DMS153 (cell line): ENCODE measurements around the gene ZNF664.
A peak's percentile ranks its signal among the peaks of the same experiment; 100 is the strongest.

Source experiments
- DNase-seq: peaks from one replicate; lab custom pipeline; 2025; lab: John Stamatoyannopoulos, UW

The ZNF664 gene

DNA sequence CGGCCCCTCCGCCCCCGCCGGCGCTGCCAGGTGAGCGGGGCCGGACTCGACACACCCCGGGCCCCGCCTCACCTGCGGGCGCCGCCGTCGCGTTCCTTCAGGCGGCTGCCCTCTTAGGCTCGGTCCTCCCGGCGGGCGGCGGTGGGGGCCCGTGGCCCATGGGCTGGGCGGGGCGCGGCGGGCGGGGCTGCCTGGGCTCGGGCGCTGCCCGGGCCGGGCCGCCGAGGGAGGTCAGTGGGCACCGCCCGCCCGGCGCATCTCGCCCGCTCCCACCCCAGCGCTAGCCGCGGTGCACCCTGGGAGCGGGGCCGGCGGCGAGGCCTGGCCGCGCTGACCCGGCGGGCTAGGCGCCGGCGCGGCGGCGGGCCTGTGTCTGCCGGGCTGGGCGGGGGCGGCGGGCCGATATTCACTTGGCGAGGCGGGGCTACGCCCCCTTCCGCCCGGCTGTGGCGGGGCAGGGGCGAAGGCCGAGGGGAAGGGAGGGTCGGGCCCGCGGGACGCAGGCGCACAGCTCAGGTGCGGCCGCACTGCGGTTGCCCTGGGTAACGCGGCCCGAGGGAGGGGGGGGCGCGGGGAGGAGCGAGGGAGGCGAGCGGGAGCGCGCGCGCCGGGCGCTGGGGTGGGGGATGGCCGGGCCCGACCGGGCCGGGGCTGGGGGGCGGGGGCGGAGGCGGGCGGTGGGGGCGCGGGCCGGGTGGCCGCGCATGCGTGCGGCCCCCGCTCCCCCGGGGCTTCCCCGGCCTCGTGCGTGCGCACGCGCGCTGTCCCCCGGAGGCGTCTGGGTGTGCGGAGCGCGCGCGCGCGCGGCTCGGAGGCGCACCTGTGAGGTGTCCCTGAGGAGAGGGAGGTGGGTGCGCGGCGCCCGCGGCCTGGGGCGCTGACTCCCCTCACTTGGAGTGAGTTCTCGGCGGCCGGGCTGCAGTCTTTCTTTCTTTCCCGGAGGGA lies at the start of gene ZNF664, which contains the start of gene CCDC92:
ZNF664 (plus strand) TSS at position 759 of the 945 bp plus-strand sequence. CDS start 38,930 bp downstream, outside the sequence.
CCDC92 (minus strand) TSS at position 375 of the 945 bp plus-strand sequence. CDS start 28,526 bp downstream, outside the sequence.
- DNase-seq: peak; percentile 86

DNA sequence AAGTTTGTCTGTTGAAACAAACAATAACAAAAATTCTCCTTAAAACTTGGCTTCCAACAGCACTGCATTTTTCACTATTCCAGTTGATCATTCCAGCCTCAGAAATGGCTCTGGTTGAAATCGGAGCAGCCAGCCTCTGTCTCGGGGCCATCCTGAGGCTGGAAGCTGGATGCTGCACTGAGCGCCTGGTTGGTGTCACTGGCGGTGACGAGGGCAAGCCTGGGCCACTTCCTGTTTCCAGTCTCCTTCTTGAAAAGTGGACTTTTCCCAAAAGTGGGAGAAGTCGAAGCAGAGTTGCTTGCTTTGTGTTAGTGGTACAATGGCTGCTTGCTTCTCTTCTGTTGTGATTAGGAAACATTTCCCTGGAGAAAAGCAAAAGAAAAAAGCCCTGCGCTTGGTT lies 49.1 kb upstream of the ZNF664 start:
- no peak for DNase-seq

DNA sequence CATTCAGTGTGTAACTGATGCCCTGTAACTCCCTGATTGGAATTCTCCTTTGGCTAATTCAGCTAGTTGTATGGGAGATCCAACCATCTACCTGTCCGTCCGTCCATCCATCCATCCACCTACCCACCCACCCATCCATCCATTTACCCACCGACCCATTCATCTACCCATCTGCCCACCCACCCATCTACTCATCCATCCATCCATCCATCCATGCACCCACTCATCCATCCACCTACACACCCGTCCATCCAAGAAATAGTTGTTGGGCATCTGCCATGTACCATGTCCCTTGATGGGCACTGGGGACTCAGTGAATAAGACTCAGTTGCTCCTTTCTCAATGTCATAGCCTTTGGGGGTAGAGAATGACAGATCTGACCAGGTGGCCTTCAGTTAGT lies 48.5 kb upstream of the ZNF664 start:
- no peak for DNase-seq

DNA sequence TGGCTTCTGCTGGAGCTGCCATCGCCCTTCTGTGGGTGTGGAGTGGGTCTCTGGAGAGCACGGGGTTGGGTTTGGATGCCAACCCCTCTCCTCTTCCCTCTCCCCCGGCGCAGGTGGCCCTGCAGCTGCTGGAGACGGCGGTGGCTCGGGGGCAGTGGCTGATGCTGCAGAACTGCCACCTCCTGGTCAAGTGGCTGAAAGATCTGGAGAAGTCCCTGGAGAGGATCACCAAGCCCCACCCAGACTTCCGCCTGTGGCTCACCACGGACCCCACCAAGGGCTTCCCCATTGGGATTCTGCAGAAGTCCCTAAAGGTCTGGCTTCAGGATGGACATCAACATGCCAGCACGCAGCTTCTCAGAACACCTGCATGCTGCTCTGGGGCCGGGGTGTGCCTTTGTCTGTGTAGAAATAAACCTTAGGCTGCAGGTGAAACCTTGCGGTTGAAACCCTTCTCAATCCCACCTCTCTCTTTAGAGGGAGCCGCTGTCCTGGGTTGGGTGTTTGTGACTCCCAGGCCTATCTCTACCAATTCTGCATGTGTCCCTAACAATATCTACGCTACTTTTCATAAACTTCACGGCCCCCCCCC lies 44.6 kb upstream of the ZNF664 start:
- peak; percentile 61 for DNase-seq

DNA sequence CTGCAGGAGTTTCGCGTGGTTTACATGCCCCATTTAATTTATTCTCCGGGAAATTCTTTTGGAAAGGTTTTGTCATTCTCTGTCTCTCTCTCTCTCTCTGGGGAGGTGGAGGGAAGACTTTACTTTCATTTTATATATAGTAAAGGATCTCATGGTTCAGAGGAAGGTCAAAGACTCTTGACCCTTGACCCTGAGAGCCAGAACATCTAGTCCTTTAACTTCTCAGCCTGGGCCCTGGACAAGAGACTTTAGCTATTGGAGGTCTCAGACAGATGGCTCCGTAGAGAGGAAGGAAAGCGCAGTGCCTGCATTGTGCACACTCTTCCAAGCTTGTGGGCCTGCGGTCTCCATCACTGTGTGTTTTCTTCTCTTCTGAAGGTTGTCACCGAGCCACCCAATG lies 44.1 kb upstream of the ZNF664 start:
- DNase-seq: no peak

DNA sequence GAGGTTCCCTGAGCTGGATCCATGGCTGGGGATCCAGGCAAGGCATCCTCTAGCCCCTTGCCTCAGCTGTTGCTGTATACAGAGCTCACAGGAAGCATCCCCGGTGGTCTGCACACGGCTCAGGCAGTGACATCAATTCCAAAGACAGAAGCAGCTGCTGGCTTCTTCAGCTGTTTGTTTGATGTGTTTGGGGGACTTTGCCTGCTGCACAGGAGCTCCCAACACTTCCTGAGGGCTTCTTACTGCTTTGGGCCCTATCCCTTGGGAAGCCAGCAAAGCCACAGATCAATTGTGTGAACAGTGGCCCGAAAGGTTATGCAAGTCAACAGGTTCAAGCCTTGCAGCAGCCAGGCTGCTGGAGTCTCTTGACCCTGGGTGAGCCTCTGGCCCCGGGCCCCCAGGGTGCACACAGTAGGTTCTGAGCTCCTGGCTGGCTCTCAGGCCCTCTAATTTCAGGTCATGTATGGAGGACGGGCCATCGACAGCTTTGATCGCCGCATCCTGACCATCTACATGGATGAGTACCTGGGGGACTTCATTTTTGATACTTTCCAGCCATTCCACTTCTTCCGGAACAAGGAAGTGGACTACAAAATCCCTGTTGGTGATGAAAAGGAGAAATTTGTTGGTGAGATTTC lies 43.0 kb upstream of the ZNF664 start:
- no peak for DNase-seq

DNA sequence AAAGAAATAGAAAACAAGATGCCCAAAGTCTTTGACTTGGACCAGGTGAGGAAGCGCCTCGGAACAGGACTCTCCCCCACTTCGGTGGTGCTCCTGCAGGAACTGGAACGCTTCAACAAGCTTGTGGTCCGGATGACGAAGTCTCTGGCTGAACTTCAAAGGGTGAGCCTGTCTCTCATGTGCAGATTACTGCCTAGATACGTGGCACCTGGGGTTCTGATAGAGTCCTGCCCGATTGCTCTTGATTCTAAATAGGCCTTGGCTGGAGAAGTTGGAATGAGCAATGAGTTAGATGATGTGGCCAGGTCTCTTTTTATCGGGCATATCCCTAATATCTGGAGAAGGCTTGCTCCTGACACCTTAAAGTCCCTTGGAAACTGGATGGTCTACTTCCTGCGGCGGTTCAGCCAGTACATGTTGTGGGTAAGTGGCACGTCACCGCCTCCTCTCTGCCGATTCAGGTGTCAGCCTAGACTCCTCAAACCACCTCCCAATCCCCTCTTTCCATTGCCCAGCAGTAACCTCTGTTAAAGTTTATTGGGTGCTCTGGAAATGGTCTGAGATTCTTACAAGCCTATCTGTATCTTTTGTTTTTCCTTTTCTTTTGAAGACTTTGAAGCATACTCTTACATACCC lies 41.2 kb upstream of the ZNF664 start:
- DNase-seq: no peak

DNA sequence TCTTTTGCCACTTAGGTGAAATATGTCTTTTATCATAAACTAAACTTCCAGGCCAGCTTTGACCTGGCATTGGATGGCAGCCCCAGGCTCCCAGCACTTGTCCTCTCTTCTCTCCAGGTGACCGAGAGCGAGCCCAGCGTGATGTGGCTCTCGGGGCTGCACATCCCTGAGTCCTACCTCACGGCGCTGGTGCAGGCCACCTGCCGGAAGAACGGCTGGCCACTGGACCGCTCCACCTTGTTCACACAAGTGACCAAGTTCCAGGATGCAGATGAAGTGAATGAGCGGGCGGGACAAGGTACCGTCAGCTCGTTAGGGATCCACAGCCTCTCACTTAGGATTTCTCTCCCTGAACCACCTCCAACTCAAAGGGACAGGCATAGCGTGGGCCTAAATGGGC lies 39.8 kb upstream of the ZNF664 start:
- DNase-seq: no peak

DNA sequence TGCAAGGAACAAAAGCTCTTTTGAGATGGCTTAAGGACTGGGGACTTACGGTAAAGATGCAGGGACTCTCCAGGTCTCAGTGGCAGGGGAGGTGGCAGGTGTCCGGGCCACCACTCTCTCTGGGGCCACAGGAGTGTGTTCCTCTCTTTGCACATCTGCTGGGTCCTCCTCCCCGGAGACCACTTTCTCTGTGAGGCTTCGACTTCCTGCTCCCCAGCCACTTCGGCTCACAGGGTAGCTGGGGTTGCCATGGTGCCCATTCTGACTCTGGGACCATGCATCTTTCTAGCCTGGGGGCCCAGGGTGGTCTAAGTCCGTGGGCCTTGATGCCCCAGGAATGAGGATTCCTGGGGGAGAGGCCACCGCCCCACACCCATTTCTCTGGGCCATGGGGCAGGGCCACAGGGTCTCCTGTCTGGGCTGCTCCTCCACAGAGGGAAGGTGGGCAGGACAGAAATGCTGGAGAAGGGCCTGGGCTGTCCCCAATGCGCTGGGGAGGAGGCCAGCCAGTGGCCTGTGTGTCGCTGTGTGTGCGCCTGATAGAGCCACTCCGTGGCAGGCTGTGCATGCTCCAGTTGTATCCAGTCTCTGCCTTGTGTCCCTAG lies 38.9 kb upstream of the ZNF664 start:
- DNase-seq: no peak

DNA sequence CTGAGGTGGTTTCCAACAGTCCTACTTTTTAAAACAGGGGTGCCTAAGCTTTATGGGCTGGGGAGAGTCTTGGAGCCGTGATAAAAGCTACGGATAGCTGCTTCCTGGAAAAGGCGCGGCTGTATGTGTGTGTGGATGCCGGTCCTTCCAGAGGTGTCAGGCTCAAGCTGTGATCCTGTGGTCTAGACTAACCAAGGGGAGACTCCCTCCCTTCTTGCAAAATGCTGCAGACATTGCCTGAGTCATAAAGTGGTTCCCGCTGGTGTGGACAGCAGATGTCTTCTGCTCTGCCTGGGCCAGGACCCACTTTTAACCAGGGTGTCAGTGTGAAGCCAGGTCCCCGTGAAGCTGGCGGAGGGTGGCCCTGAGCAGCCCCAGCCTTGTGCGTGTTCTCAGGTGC lies 38.2 kb upstream of the ZNF664 start:
- DNase-seq: no peak

DNA sequence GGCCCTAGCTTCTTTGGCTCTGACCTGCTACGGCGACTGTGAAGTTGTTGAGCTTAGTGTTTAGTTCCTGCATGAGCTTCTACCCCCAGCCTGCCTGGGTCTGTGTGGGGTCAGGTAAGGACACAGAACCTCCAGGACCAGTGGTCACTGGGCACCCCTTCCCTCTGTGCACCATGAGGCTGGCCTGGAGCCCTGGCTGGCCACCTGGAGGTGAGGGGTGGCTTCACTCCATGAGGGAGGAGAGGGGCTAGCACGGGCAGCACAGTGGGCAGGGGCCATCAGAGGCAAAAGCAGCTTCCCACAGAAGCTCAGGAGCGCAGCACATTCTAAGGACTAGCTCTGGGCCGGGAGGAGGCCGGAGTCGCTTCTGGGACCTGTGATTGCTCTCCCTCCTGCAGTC lies 37.1 kb upstream of the ZNF664 start:
- no peak for DNase-seq

DNA sequence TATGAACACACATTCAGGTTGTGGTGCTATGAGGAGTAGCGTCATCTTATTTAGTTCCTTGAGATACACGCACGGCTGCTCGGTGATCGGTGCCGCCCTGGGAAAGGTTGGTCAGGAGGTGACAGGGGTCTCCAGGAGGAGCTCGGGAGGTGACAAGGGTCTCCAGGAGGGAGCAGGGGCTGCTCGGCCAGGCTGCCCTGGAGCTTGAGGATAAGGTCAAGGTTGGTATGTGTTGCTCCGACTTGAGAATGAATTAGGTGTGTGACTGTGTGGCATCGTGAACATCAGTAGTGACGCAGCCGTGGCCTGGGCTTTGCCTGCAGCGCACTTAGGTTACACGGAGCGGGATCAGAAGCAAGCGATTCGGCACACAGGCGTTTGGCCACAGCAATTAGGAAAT lies 36.5 kb upstream of the ZNF664 start:
- no peak for DNase-seq

DNA sequence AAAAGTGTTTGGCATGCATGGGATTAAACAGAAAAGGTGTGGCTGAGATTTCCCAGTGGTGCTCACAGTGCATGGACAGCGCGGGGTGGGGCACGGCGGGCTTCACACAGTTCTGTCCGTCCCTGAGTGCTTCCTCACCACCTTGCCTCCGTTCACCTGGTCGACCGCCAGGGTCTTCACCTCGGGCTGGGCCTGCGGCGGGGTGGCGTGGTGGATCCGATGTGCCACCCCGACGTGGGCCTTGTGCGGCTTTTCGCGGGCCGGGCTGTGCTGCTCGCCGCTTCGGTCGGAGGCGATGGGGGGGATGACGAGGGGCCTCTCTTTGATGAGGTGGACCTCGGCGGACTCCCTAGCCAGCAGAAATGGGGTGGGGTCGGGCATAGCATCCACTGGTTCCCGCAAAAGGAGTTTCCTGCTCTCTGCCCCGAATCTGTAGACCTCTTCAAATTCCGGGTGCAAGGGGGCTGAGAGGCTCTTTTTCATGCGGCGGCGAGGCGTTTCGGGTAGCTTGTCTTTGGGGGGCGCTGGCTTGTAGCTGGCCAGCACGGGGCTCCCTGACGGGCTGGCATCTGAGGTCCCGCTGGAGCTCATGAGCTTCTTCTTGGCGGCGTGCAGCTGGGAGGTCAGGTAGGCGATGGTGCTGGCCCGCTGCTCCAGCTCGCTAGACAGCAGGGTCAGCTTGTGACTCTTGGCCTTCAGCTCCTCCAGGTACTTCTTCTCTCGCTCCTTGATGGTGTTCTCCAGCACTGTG lies 35.9 kb upstream of the ZNF664 start:
- DNase-seq: no peak

DNA sequence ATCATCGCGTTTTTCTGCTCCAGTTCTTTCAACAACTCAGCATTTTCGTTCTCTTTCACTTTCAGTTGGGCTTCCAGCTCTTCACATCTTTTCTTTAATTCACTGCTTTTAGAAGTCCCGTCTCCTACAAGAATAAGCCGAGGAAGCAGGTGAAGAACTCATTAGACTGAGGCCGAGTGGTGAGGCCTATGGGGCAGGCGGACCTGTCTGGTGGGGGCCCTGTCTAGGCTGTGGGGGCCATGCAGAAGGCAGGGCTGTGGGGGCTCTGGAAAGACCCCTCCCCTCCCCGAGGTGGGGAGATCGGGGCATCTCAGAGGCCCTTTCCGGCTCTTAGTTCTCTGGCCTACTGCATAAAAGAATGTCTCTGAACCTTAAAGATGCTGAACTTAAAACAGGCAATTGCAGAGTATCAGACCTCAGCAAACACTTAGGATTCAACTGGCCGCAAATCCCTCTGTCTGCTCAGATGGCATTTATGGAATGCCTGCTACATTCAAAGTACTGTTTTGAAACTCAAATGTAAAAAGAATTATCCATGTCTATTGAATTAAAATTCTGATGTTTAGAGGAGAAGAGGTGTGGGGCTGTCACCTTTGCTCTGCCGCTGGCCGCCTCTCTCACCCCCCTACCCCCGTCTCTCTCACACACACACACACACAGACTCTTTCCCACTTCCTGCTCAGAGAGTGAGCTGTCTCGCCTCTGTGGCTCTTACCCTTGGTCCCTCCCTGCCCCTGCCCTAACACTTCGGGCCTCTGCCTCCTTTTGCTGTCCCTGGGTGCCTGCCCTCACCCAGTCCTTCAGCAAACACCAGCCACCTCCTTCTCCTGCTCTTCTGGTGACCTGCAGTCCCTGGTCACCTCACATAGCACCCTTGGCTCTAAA lies 35.1 kb upstream of the ZNF664 start:
- DNase-seq: no peak

DNA sequence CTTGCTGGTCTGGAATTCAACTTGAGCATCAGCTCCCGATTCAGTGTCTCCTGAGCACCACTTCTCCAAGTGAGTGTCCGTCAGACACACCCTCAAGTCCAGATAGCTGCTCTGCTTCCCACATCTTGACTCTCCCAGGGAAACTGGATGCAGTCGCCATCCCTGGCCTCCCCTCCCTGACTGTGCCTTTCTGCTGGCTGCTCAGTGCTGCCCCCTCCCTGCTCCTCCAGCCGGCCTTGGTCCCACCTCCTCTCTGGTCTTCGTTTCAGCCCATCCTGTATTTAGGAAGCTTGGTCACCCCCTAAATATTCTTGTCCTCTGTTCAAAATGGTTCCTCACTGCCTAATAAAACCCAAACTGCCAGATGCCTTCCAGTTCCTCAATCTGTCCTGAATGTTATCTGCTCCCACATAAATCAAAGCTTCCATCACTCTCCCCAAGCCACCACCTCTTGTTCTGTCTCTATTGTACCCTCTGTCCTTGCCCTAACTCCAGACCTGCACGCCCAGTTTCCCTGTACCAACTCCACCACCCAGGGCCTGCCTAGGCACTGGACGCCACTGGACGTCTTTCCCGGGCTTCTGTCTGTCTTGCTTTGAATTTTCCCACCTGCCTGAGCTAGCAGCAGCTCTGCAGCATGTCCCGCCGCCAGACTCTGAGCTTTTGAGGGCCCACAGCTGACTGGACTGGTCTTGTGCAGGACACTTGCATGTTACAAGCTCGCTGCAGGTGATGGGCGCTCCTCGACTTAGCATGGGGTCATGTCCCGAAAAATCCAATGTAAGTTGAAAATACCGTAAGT lies 34.1 kb upstream of the ZNF664 start:
- no peak for DNase-seq

DNA sequence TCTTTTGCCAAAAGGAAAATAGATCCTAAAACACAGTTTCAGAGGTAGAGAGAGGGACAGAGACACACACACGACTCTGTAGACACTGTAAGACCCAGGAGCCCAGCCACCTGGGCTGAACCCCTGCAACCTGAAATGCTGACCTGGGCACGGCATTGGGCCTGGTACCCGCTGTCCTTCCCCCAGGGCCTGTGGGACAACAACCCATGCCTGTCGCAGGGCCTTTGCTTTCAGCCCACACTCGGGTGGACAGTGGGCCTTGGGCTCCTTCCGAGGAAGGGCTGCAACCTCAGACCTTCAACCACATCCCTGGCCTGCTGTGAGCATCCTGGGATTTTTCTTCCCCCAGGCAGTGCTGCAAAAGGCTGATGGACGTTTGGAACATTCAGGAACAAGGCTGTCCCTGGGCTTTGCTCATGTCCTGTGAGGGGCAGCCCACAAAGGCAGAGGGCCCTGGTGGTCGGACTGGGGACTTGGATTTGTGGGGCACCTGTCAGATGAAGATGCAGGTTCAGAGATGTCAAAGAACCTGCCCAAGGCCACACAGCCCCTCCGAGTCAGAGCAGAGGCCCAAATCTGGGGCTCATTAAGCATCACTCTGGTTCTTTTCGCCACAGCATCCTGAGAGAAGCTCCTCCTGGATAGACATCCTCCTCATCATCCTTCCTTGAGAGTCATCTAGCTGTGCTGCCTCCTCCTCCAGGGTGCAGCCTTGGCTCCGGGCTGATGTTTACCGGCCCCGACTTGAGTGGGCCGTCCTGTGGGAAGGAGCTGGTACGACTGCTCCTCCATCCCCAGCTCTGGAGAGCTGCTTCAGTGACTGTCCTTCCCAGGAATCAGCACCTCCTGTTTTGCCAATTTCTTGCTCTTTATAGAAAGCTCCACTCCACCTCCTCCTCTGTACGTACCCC lies 33.0 kb upstream of the ZNF664 start:
- DNase-seq: no peak

DNA sequence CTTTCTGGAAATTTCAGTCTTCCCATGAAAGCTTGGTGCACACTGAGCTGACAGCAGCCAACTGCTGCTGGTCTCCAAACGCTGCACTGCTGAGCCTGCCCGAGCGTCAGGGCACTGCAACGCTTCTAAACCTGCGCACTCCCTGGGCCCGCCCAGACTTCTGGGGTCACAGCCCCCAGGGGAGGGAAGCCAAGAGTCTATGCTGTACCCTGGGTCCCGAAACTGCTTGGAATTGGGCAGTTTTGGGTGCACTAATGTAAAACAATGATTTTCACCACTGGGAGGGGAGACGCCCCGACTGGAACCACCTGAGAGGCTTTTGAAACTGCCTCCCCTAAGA lies 32.4 kb upstream of the ZNF664 start:
- no peak for DNase-seq

DNA sequence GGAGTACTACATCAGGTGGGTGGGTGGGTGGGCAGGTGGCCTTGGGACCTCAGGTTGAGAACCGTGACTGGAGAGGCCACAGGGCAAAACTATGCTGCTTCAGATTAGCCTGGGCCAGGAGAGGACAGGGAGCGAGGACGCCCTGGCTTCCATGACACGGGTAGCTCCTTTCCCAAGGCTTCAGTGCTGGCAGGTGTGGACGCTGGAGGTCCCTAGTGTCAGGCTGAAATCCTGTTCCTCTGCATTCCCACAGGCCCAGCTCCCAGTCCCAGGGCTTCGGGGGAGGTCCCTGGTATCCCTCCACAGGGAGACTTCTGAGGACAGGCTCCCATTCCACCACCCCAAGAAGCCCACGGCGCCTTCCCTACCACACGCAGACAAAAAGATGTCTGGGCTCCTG lies 32.0 kb upstream of the ZNF664 start:
- no peak for DNase-seq
